ENCODE measurements around the gene PHKG2. TPM values are rescaled to one million over a fixed set of nuclear protein-coding genes. Genes with fewer than 3 reads are reported as not detected.

Gene PHKG2
- total and polyA plus RNA-seq, 10 donors, result 28.5 to 51.6 (median 34.5) TPM

DNA sequence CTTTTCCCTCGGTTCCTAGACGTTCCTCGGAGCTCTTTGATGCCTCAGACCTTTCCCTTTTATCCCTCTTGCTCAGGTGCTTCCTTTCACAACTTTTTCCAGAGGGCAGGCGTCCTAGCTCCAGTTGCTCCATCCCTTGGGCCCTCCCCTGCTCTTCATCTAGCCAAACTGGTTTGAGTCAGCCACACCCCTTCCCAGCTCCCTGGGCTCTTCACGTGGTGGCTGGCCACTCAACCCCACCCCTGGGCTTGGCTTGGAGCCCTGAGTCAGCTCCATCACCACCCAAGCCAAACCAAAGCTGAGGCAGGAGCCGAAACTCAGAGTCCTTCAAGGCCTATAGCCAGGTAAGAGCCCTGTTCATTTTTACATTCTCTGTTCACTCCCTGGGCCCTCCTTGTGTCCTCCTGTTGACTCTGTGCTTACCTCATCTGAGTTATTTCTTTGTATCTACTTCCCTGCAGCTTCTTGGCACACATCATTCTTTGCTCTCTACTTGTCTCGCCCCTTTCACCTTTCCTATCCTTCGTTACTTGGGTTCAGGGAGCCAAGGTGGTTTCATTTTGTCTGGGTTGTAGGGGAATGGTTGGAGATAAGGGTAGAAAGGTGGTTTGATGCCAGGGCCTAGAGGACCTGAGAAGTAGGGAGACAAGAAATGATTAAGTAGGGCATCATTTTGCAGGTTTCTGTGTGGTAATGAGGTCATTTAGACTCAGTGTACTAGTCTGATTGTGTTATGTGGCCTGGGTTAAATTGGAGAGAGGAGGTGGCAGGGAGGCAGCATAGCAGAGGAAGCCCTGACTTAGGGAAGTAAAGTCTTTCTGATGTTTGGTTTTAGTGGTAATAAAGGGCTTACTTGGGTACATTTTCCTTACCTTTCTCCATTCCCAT is 7.6 kb upstream of the PHKG2 start:
- Histone ChIP-seq H3K9me3 (no peaks in the 10 kb centered on the region), H3K27me3 (replicated peaks in 1 of 7) (no peaks in the 10 kb centered on the region), H3K36me3 (peaks cover 3 to 99% (median 60%) of the 10 kb centered on the region in 6 donors), H3K4me3 (no peak overlapping the region), H3K27ac (peak overlapping the region in 5 of 8 donors; percentile 1 to 42 (median 20)), H3K4me1 (peaks cover 0 to 28% (median 17%) of the 10 kb centered on the region in 6 donors)
- TF ChIP-seq, protein P1, sequence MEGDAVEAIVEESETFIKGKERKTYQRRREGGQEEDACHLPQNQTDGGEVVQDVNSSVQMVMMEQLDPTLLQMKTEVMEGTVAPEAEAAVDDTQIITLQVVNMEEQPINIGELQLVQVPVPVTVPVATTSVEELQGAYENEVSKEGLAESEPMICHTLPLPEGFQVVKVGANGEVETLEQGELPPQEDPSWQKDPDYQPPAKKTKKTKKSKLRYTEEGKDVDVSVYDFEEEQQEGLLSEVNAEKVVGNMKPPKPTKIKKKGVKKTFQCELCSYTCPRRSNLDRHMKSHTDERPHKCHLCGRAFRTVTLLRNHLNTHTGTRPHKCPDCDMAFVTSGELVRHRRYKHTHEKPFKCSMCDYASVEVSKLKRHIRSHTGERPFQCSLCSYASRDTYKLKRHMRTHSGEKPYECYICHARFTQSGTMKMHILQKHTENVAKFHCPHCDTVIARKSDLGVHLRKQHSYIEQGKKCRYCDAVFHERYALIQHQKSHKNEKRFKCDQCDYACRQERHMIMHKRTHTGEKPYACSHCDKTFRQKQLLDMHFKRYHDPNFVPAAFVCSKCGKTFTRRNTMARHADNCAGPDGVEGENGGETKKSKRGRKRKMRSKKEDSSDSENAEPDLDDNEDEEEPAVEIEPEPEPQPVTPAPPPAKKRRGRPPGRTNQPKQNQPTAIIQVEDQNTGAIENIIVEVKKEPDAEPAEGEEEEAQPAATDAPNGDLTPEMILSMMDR (IDR thresholded peaks at IDR 0.05 in 8 of 11, conservative IDR thresholded peaks at IDR 0.05 in 3 of 11), result no peak
- TF ChIP-seq POLR2AphosphoS5 (IDR thresholded peaks at IDR 0.05), result peak in 2 of 3 donors; percentile 30 to 51
- DNase-seq, result no peak
- WGBS, 5 donors, result 64 to 83% (median 70%) methylated on average over 8 of the region's 8 CpGs
- intact Hi-C loops (cut with DNase I; ENCODE audit: low total_unique reads), result no loop called here

DNA sequence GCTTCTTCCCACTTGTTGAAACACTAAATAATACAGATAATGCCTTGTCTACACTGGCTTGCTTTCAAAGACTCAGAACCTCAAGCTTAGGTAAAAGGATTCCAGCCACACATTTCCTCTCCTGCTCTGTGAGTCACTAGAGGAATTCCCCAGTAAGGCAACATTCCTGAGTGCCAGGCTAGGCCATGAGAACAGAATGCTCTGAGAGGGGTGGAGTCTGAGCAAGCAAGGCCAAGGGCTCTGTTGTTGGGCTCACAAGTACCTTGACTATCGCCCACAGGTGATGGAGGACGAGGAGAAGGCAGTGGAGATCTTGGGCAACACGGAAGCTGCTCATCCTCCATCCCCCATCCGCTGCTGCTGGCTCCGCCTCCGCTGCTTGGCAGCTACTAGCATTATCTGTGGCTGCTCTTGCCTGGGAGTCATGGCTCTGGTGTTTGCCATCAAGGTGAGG is 6.7 kb upstream of the PHKG2 start:
- peaks cover 0 to 30% (median 13%) of the 10 kb centered on the region in 6 donors for H3K4me1 ChIP-seq
- H3K4me3 ChIP-seq, result no peak overlapping the region
- H3K27me3 ChIP-seq (replicated peaks in 1 of 7), result no peaks in the 10 kb centered on the region
- no peak for DNase-seq
- intact Hi-C loops (cut with DNase I; ENCODE audit: low total_unique reads), result no loop called here
- H3K9me3 ChIP-seq, result no peaks in the 10 kb centered on the region
- peaks cover 3 to 90% (median 51%) of the 10 kb centered on the region in 6 donors for H3K36me3 ChIP-seq
- 85 to 100% (median 90%) methylated on average over 3 to 6 of the region's 6 CpGs for WGBS, 5 donors
- peak overlapping the region in 4 of 8 donors; percentile 1 to 42 (median 21) for H3K27ac ChIP-seq
- TF ChIP-seq POLR2AphosphoS5 (IDR thresholded peaks at IDR 0.05), result peak; percentile 19 to 39 (median 30)
- TF ChIP-seq, protein P1 (IDR thresholded peaks at IDR 0.05 in 8 of 11, conservative IDR thresholded peaks at IDR 0.05 in 3 of 11), result no peak

DNA sequence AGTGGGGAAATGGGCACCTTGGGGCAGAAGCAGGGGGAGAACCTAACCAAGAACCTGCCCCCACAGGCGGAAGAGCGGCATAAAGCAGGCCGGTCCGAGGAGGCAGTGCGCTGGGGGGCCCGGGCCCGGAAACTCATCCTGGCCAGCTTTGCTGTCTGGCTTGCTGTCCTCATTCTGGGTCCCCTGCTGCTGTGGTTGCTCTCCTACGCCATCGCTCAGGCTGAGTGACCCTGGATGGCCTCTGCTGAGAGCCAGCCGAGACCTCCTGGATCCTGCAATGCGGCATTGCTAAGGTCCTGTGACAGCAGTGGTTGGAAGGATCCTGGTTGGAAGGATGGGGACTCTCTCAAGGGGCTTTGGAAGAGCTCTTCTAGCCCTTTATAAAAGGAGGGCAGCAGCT is 4.5 kb upstream of the PHKG2 start:
- peaks cover 0 to 35% (median 24%) of the 10 kb centered on the region in 6 donors for H3K4me1 ChIP-seq
- no peaks in the 10 kb centered on the region for H3K9me3 ChIP-seq
- H3K27me3 ChIP-seq (replicated peaks in 1 of 7), result no peaks in the 10 kb centered on the region
- peak in 2 of 3 donors; percentile 13 to 35 for TF ChIP-seq POLR2AphosphoS5 (IDR thresholded peaks at IDR 0.05)
- no peak for TF ChIP-seq POLR2A (IDR thresholded peaks at IDR 0.05)
- no peak overlapping the region for H3K27ac ChIP-seq
- H3K4me3 ChIP-seq, result no peak overlapping the region
- H3K36me3 ChIP-seq, result peaks cover 0 to 68% (median 29%) of the 10 kb centered on the region in 6 donors
- intact Hi-C loops (cut with DNase I; ENCODE audit: low total_unique reads), result no loop called here
- 93 to 98% (median 97%) methylated on average over 10 to 11 of the region's 11 CpGs for WGBS, 5 donors
- DNase-seq, result no peak

DNA sequence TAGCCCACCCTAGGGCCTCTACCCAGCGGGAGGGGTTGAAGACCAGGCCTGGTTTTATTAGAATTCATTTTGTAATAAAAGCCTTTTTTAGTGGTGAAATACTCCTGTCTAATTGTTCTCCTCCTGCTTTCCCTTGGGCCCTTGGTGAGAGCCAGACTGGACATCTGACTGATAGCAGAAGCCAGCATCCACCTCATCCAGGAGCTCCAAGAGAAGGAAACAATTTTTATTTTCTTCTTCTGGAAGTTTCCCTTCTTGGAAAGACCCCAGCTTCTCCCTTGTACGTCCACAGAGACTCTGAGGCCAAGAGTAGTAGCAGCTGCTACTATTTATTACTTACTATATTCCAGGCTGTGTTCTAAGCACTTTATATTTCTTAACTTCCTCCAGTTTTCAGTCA is 4.0 kb upstream of the PHKG2 start:
- WGBS, 5 donors, result 91 to 98% (median 93%) methylated on average over 2 of the region's 2 CpGs
- peaks cover 0 to 63% (median 24%) of the 10 kb centered on the region in 6 donors for H3K36me3 ChIP-seq
- TF ChIP-seq POLR2A (IDR thresholded peaks at IDR 0.05) (no peak), POLR2AphosphoS5 (IDR thresholded peaks at IDR 0.05) (no peak)
- TF ChIP-seq, protein P1 (IDR thresholded peaks at IDR 0.05 in 8 of 11, conservative IDR thresholded peaks at IDR 0.05 in 3 of 11), result no peak
- intact Hi-C loops (cut with DNase I; ENCODE audit: low total_unique reads), result no loop called here
- peaks cover 0 to 38% (median 25%) of the 10 kb centered on the region in 6 donors for H3K4me1 ChIP-seq
- H3K4me3 ChIP-seq, result no peak overlapping the region
- H3K27me3 ChIP-seq (replicated peaks in 1 of 7), result no peaks in the 10 kb centered on the region
- no peak for DNase-seq
- no peak overlapping the region for H3K27ac ChIP-seq
- H3K9me3 ChIP-seq, result no peaks in the 10 kb centered on the region

Measured in spleen (tissue), 11 donors.